Stimulated activated CD8-positive, alpha-beta memory T cell treated with anti-CD3 and anti-CD28 coated beads, Interleukin-12 subunit alpha, Interleukin-12 subunit beta, amount 100 ng/mL, for 24 hours (primary cell): ENCODE results near the gene LZIC.
"Not testable (repeated sequence)": the region's sequence is repeated elsewhere in the genome, so short reads cannot be mapped to it uniquely, and the experiment has no call there.

Source experiments
- DNase-seq: peaks from one replicate; pipeline ENCODE4 v3.0.0-alpha.2; 2020; ENCODE audit errors: extremely low read depth

LZIC gene

GRCh38 chr1:9942939-9943788 lies at the start of gene LZIC, which contains the start of gene NMNAT1:
Gene LZIC, minus strand, starts transcription at chr1:9943391. Its CDS starts 6,772 bp downstream, at chr1:9936619.
Gene NMNAT1, plus strand, starts transcription at chr1:9943475. Its CDS starts 28,599 bp downstream, at chr1:9972074.
- DNase-seq = peak; percentile 79

GRCh38 chr1:9992910-9993309 lies 49.7 kb upstream of the LZIC start:
- DNase-seq = no peak

- no peak for DNase-seq
Measured at GRCh38 chr1:9990944-9991343, 47.8 kb upstream of the LZIC start.

- no peak for DNase-seq
Measured at GRCh38 chr1:9989773-9990172, 46.6 kb upstream of the LZIC start.

GRCh38 chr1:9985001-9985400 lies 41.8 kb upstream of the LZIC start:
- no peak for DNase-seq

- DNase-seq = no peak
Measured at GRCh38 chr1:9984253-9984652, 41.1 kb upstream of the LZIC start.

- DNase-seq = no peak
Measured at GRCh38 chr1:9960706-9961562, 17.7 kb upstream of the LZIC start.

- DNase-seq = no peak
Measured at GRCh38 chr1:9960011-9960410, 16.8 kb upstream of the LZIC start.

GRCh38 chr1:9957726-9958125 lies 14.5 kb upstream of the LZIC start:
- DNase-seq = no peak

- DNase-seq = no peak
Measured at GRCh38 chr1:9946315-9946714, 3.1 kb upstream of the LZIC start.

GRCh38 chr1:9942399-9942938 lies 722 bp downstream of the LZIC start:
- no peak for DNase-seq

- DNase-seq = no peak
Measured at GRCh38 chr1:9929431-9930385, 13.5 kb downstream of the LZIC start.

- no peak for DNase-seq
Measured at GRCh38 chr1:9927259-9927658, 15.9 kb downstream of the LZIC start.

GRCh38 chr1:9922342-9922741 lies 20.8 kb downstream of the LZIC start:
- DNase-seq = no peak

GRCh38 chr1:9920606-9921005 lies 22.6 kb downstream of the LZIC start:
- DNase-seq = no peak

GRCh38 chr1:9917901-9918300 lies 25.3 kb downstream of the LZIC start:
- DNase-seq = no peak

- not testable (repeated sequence) for DNase-seq
Measured at GRCh38 chr1:9917495-9917894, 25.7 kb downstream of the LZIC start.

GRCh38 chr1:9916452-9916851 lies 26.7 kb downstream of the LZIC start:
- DNase-seq = no peak

- no peak for DNase-seq
Measured at GRCh38 chr1:9914610-9914937, 28.6 kb downstream of the LZIC start.

GRCh38 chr1:9912264-9912936 lies 30.8 kb downstream of the LZIC start:
- no peak for DNase-seq
